H9 (cell line): Measurements from ENCODE around the gene FOXD2. TPM values are rescaled to one million over a fixed set of nuclear protein-coding genes. Genes with fewer than 3 reads are reported as not detected.
"Not testable (repeated sequence)": the region's sequence is repeated elsewhere in the genome, so short reads cannot be mapped to it uniquely, and the experiment has no call there.

Experiments
- DNase-seq: peaks from one replicate; pipeline ENCODE4 v3.0.0-alpha.2; 2017
- H2AFZ ChIP-seq: one replicate; pipeline ENCODE4 v1.6.1; 2013; ENCODE audit warnings: mild to moderate bottlenecking, low read length, control low read depth, moderate library complexity
- H2AK5ac ChIP-seq: 2 replicates; pipeline ENCODE4 v1.6.1; 2013; ENCODE audit warnings: low read length, control low read depth, mixed read lengths; ENCODE audit not compliant: insufficient read length
- H2BK120ac ChIP-seq: one replicate; pipeline ENCODE4 v1.6.1; 2013; ENCODE audit warnings: low read depth, mild to moderate bottlenecking, low read length, control low read depth, inconsistent platforms; ENCODE audit not compliant: poor library complexity, severe bottlenecking
- H2BK12ac ChIP-seq: 2 replicates; pipeline ENCODE4 v1.6.1; 2013; ENCODE audit warnings: low read length, control low read depth, mixed read lengths, low read depth; ENCODE audit not compliant: insufficient read length
- H2BK15ac ChIP-seq: 2 replicates; pipeline ENCODE4 v1.6.1; 2013; ENCODE audit warnings: low read depth, low read length, control low read depth
- H2BK20ac ChIP-seq: one replicate; pipeline ENCODE4 v1.6.1; 2013; ENCODE audit warnings: low read depth, mild to moderate bottlenecking, low read length, control low read depth, inconsistent platforms; ENCODE audit not compliant: poor library complexity, severe bottlenecking
- H2BK5ac ChIP-seq: 2 replicates; pipeline ENCODE4 v1.6.1; 2013; ENCODE audit warnings: low read length, control low read depth, mixed read lengths; ENCODE audit not compliant: insufficient read length
- H3K14ac ChIP-seq: 2 replicates; pipeline ENCODE4 v1.6.1; 2013; ENCODE audit warnings: low read length, control low read depth; ENCODE audit not compliant: insufficient read depth
- H3K18ac ChIP-seq: 2 replicates; pipeline ENCODE4 v1.6.1; 2013; ENCODE audit warnings: low read depth, mild to moderate bottlenecking, mixed read lengths, low read length, control low read depth; ENCODE audit not compliant: insufficient read length
- H3K23ac ChIP-seq: 2 replicates; pipeline ENCODE4 v1.6.1; 2013; ENCODE audit warnings: low read length, control low read depth, mixed read lengths, low read depth; ENCODE audit not compliant: insufficient read length
- H3K23me2 ChIP-seq: 2 replicates; pipeline ENCODE4 v1.6.1; 2013; ENCODE audit warnings: low read depth, mild to moderate bottlenecking, mixed read lengths, low read length, control low read depth; ENCODE audit not compliant: insufficient read length, poor library complexity, severe bottlenecking
- H3K27ac ChIP-seq: 2 replicates; pipeline ENCODE4 v1.5.1; 2013; ENCODE audit warnings: low read length, control low read depth, mixed read lengths, low read depth; ENCODE audit not compliant: insufficient read length
- H3K27me3 ChIP-seq: 2 replicates; pipeline ENCODE4 v1.6.1; 2013; ENCODE audit warnings: low read length, control low read depth, inconsistent platforms; ENCODE audit not compliant: insufficient read depth
- H3K4ac ChIP-seq: 2 replicates; pipeline ENCODE4 v1.6.1; 2013; ENCODE audit warnings: low read depth, mild to moderate bottlenecking, control low read depth, inconsistent platforms, low read length, moderate library complexity
- H3K4me1 ChIP-seq: 2 replicates; pipeline ENCODE4 v1.6.1; 2013; ENCODE audit warnings: low read length, control low read depth, inconsistent platforms; ENCODE audit not compliant: insufficient read depth
- H3K4me2 ChIP-seq: 2 replicates; pipeline ENCODE4 v1.6.1; 2013; ENCODE audit warnings: low read length, control low read depth, mixed read lengths; ENCODE audit not compliant: insufficient read length, insufficient read depth
- H3K56ac ChIP-seq: 2 replicates; pipeline ENCODE4 v1.6.1; 2013; ENCODE audit warnings: low read depth, mild to moderate bottlenecking, mixed read lengths, low read length, control low read depth; ENCODE audit not compliant: insufficient read length
- H3K79me1 ChIP-seq: 2 replicates; pipeline ENCODE4 v1.6.1; 2013; ENCODE audit warnings: low read depth, mild to moderate bottlenecking, moderate library complexity, low read length, control low read depth, inconsistent platforms; ENCODE audit not compliant: insufficient read depth, poor library complexity, severe bottlenecking
- H3K79me2 ChIP-seq: 2 replicates; pipeline ENCODE4 v1.6.1; 2013; ENCODE audit warnings: low read length, control low read depth, inconsistent platforms; ENCODE audit not compliant: insufficient read depth
- H3K9ac ChIP-seq: 2 replicates; pipeline ENCODE4 v1.6.1; 2013; ENCODE audit warnings: low read length, control low read depth, mixed read lengths; ENCODE audit not compliant: insufficient read length; ENCODE audit errors: extremely low read depth
- H3K9me3 ChIP-seq: one replicate; pipeline ENCODE4 v1.6.1; 2013; ENCODE audit warnings: low read depth, low read length, inconsistent platforms; ENCODE audit not compliant: control insufficient read depth
- H3T11ph ChIP-seq: one replicate; pipeline ENCODE4 v1.6.1; 2013; ENCODE audit warnings: mild to moderate bottlenecking, low read length, control low read depth, inconsistent platforms
- H4K20me1 ChIP-seq: one replicate; pipeline ENCODE4 v1.6.1; 2013; ENCODE audit not compliant: control insufficient read depth, insufficient read length, insufficient read depth
- H4K5ac ChIP-seq: 2 replicates; pipeline ENCODE4 v1.6.1; 2013; ENCODE audit warnings: low read depth, mild to moderate bottlenecking, mixed read lengths, low read length, control low read depth; ENCODE audit not compliant: insufficient read length
- H4K8ac ChIP-seq: replicated peaks from 2 replicates; pipeline ENCODE4 v1.6.1; 2013; ENCODE audit warnings: low read length, control low read depth, mixed read lengths, low read depth; ENCODE audit not compliant: insufficient read length
- H4K91ac ChIP-seq: 2 replicates; pipeline ENCODE4 v1.6.1; 2013; ENCODE audit warnings: low read depth, mild to moderate bottlenecking, moderate library complexity, mixed read lengths, low read length, control low read depth; ENCODE audit not compliant: insufficient read length
- H3K27ac Mint-ChIP-seq, 3 experiments: 2 replicates in 2 of 3; 3 replicates in 1 of 3; pipeline ENCODE4 v1.8.0; 2020 to 2021; ENCODE audit warnings: mixed read lengths in 3 of 3, mild to moderate bottlenecking in 1 of 3, moderate library complexity in 1 of 3
- H3K27me3 Mint-ChIP-seq: 2 replicates; pipeline ENCODE4 v1.8.0; 2021; ENCODE audit warnings: low read depth, mild to moderate bottlenecking, moderate library complexity, mixed read lengths
- H3K36me3 Mint-ChIP-seq, 3 experiments: 2 replicates in 2 of 3; 3 replicates in 1 of 3; pipeline ENCODE4 v1.8.0; 2020 to 2021; ENCODE audit warnings: low read depth in 3 of 3, mixed read lengths in 3 of 3; ENCODE audit not compliant: insufficient read depth in 1 of 3
- H3K4me1 Mint-ChIP-seq, 2 experiments: 2 replicates each; pipeline ENCODE4 v1.8.0; 2020; ENCODE audit warnings: mixed read lengths in 2 of 2
- H3K4me3 Mint-ChIP-seq, 2 experiments: 2 replicates in 1 of 2; 3 replicates in 1 of 2; pipeline ENCODE4 v1.8.0; 2020 to 2021; ENCODE audit warnings: mild to moderate bottlenecking in 2 of 2, mixed read lengths in 2 of 2, moderate library complexity in 1 of 2
- H3K9me3 Mint-ChIP-seq, 2 experiments: 2 replicates in 1 of 2; 3 replicates in 1 of 2; pipeline ENCODE4 v1.8.0; 2020; ENCODE audit warnings: mild to moderate bottlenecking in 2 of 2, mixed read lengths in 2 of 2, moderate library complexity in 1 of 2
- WGBS: extraction: QIAGEN DNeasy Blood & Tissue Kit; methylation state at CpG from one replicate; pipeline ENCODE4 v1.1.7; 2013; ENCODE audit warnings: missing lambda C conversion rate, low lambda C conversion rate, mixed read lengths; ENCODE audit not compliant: insufficient read length; ENCODE audit errors: extremely low coverage; 5-methylcytosine and 5-hydroxymethylcytosine counted together
- total RNA-seq: library from RNA; stranded (reverse); gene quantifications from 2 replicates; pipeline ENCODE4 v1.2.1, GENCODE V29; 2021
- TF ChIP-seq, protein P1 (sequence below): fragments of 200-600 bp; sonication (generic); conservative IDR thresholded peaks from 3 replicates; pipeline ENCODE4 v1.8.0; 2021; ENCODE audit warnings: antibody characterized with exemption, mild to moderate bottlenecking

FOXD2 gene
- total RNA-seq, 1 experiment from 2014 or later: not detected

DNA sequence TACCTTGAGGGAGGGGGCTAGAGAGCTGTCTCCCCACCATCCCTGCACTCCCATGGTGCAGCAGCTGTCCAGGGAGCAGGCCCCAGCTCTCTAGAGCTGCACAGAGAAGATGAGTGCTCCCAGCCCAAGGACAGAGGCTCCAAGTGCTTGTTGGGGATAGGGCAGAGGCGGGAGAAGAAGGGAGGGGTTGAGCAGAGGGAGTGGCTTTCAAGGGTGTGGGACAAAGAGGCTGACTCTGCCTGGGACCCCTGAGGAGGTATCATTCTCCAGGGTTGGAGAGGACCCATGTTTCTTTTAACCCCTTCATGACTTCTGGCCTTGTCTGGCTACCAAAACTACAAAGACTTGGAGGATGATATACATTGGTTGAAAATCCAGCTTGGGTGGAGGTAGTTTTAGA is 14.6 kb downstream of the FOXD2 start:
- peaks cover 40% of the 10 kb centered on the region for H3K27me3 ChIP-seq

DNA sequence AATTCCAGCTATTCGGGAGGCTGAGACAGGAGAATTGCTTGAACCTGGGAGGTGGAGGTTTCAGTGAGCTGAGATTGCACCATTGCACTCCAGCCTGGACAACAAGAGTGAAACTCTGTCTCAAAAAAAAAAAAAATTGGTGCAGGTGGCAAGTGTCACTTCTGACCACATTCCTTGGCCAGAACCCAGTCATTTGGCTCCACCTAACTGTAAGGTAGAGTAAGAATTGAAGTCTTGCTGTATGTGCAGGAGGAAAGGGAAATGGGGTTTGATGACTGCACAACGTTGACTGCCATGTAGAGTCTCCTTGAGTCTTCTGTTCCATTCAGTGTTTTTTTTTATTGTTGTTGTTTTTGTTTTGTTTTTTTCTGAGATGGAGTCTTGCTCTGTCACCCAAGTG is 16.1 kb downstream of the FOXD2 start:
- not testable (repeated sequence) for H3K56ac ChIP-seq, H3K79me1 ChIP-seq, H3K18ac ChIP-seq, H3K36me3 Mint-ChIP-seq, H4K8ac ChIP-seq, H2AFZ ChIP-seq, H3K79me2 ChIP-seq, H3K27ac ChIP-seq, H4K91ac ChIP-seq, H3T11ph ChIP-seq, H3K4ac ChIP-seq, H2BK12ac ChIP-seq, H3K4me3 Mint-ChIP-seq, H3K14ac ChIP-seq, H4K5ac ChIP-seq, H2AK5ac ChIP-seq, DNase-seq, H3K4me2 ChIP-seq, H3K9me3 ChIP-seq, H2BK5ac ChIP-seq, H3K23ac ChIP-seq, H3K9me3 Mint-ChIP-seq, H3K4me1 ChIP-seq, H3K9ac ChIP-seq, H2BK15ac ChIP-seq, H3K23me2 ChIP-seq, H2BK120ac ChIP-seq, H3K27ac Mint-ChIP-seq, H2BK20ac ChIP-seq, H4K20me1 ChIP-seq
- H3K4me1 Mint-ChIP-seq: peaks cover 15 to 45% of the 10 kb centered on the region in 2 experiments
- WGBS: no CpG with 5 or more reads among the region's 2 CpGs
- peaks cover 28% of the 10 kb centered on the region for H3K27me3 ChIP-seq
- peaks cover 43% of the 10 kb centered on the region for H3K27me3 Mint-ChIP-seq

More for the DNA sequence above, 14.6 kb downstream of the FOXD2 start:
- Mint-ChIP-seq H3K36me3 (no peaks in the 10 kb centered on the region; a peak in 1 of 7 replicates), H3K27me3 (peaks cover 31% of the 10 kb centered on the region), H3K9me3 (no peaks in the 10 kb centered on the region; a peak in 1 of 5 replicates), H3K4me3 (no peak overlapping the region), H3K27ac (no peak overlapping the region; a peak in 1 of 7 replicates), H3K4me1 (peaks cover 10 to 37% of the 10 kb centered on the region in 2 experiments)
- Histone ChIP-seq H3K4me1 (no peaks in the 10 kb centered on the region), H2BK20ac (no peak overlapping the region), H4K91ac (no peak overlapping the region), H3K4me2 (no peak overlapping the region), H3K14ac (0 out of 2 replicates have a peak overlapping the region, but pooled peaks have one; percentile 37), H2BK5ac (no peak overlapping the region), H2AFZ (no peak overlapping the region), H2BK15ac (no peak overlapping the region), H3K9me3 (no peaks in the 10 kb centered on the region), H3K23me2 (peaks cover 3% of the 10 kb centered on the region), H3K9ac (no peak overlapping the region), H3K79me1 (no peaks in the 10 kb centered on the region), H2AK5ac (no peak overlapping the region), H3T11ph (no peak overlapping the region), H4K8ac (no peak overlapping the region), H2BK120ac (no peak overlapping the region), H2BK12ac (no peak overlapping the region), H3K56ac (no peak overlapping the region), H3K79me2 (no peaks in the 10 kb centered on the region), H3K4ac (no peak overlapping the region), H4K20me1 (no peaks in the 10 kb centered on the region), H3K23ac (no peak overlapping the region), H4K5ac (no peak overlapping the region), H3K27ac (no peak overlapping the region), H3K18ac (no peak overlapping the region)
- TF ChIP-seq, protein P1, sequence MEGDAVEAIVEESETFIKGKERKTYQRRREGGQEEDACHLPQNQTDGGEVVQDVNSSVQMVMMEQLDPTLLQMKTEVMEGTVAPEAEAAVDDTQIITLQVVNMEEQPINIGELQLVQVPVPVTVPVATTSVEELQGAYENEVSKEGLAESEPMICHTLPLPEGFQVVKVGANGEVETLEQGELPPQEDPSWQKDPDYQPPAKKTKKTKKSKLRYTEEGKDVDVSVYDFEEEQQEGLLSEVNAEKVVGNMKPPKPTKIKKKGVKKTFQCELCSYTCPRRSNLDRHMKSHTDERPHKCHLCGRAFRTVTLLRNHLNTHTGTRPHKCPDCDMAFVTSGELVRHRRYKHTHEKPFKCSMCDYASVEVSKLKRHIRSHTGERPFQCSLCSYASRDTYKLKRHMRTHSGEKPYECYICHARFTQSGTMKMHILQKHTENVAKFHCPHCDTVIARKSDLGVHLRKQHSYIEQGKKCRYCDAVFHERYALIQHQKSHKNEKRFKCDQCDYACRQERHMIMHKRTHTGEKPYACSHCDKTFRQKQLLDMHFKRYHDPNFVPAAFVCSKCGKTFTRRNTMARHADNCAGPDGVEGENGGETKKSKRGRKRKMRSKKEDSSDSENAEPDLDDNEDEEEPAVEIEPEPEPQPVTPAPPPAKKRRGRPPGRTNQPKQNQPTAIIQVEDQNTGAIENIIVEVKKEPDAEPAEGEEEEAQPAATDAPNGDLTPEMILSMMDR: no peak
- WGBS: no CpG with 5 or more reads among the region's 1 CpG
- no peak for DNase-seq
